Posterior vena cava (tissue), 2 donors: ENCODE data around the gene MED23. TPM values are rescaled to one million over a fixed set of nuclear protein-coding genes. Genes with fewer than 3 reads are reported as not detected.

ENCODE experiments used
- DNase-seq: peaks from one replicate; pipeline ENCODE4 v3.0.0-alpha.2; 2020; ENCODE audit warnings: low spot score
- intact Hi-C, 2 donors: fragments of 100-400 bp; cut with DNase I; formaldehyde crosslinking; loops; one replicate each; pipeline versions ENCODE4 v1.14.1 to v1.14.2; 2022 to 2023
- total RNA-seq, 2 donors: library from RNA; stranded (reverse); fragmentation: NEBNext Ultra II Directional; extraction: Animal tissue kit (Norgen Biotek cat#: 25700); gene quantifications; one replicate each; pipeline ENCODE4 v1.2.1, GENCODE V29; 2021
- donor health status: DM: yes; HTN: yes; CAD: no.
- donor health status: DM: yes; HTN: yes; CAD: no.

The MED23 gene
- total RNA-seq, 2 donors from 2014 or later, result 19.0 to 22.2 TPM

- intact Hi-C loops, result no loop called here
- no peak for DNase-seq
Observed at GRCh38 chr6:131643855-131644460, 15.9 kb upstream of the MED23 start.

GRCh38 chr6:131642987-131643611 is 15.1 kb upstream of the MED23 start:
- no peak for DNase-seq
- intact Hi-C loops, result no loop called here

GRCh38 chr6:131642565-131642964 is 14.5 kb upstream of the MED23 start:
- intact Hi-C loops, result no loop called here
- DNase-seq, result no peak

- DNase-seq, result no peak
- intact Hi-C loops, result no loop called here
Observed at GRCh38 chr6:131641554-131641953, 13.5 kb upstream of the MED23 start.

- DNase-seq, result no peak
- intact Hi-C loops, result no loop called here
Observed at GRCh38 chr6:131640576-131640975, 12.5 kb upstream of the MED23 start.

GRCh38 chr6:131640100-131640499 is 12.1 kb upstream of the MED23 start:
- intact Hi-C loops, result no loop called here
- DNase-seq, result no peak

- intact Hi-C loops, result no loop called here
- DNase-seq, result no peak
Observed at GRCh38 chr6:131638013-131638412, 10.0 kb upstream of the MED23 start.

GRCh38 chr6:131636880-131637792 is 9.1 kb upstream of the MED23 start, which contains the start of gene ENPP3:
ENPP3 (plus strand) TSS chr6:131637302; CDS start chr6:131637385, 83 bp downstream.
- no peak for DNase-seq
- intact Hi-C loops, result no loop called here

- intact Hi-C loops, result no loop called here
- no peak for DNase-seq
Observed at GRCh38 chr6:131635384-131636340, 7.6 kb upstream of the MED23 start.

GRCh38 chr6:131631625-131632289 is 3.7 kb upstream of the MED23 start:
- intact Hi-C loops, result no loop called here
- DNase-seq, result no peak

GRCh38 chr6:131629651-131630050 is 1.6 kb upstream of the MED23 start:
- no peak for DNase-seq
- intact Hi-C loops, result no loop called here

- DNase-seq, result no peak
- intact Hi-C loops, result no loop called here
Observed at GRCh38 chr6:131628726-131629125, 684 bp upstream of the MED23 start.

GRCh38 chr6:131615275-131615674 is 12.8 kb downstream of the MED23 start:
- intact Hi-C loops, result no loop called here
- no peak for DNase-seq

GRCh38 chr6:131613296-131613925 is 14.6 kb downstream of the MED23 start:
- intact Hi-C loops, result no loop called here
- no peak for DNase-seq

GRCh38 chr6:131602781-131603312 is 25.2 kb downstream of the MED23 start:
- no peak for DNase-seq
- intact Hi-C loops, result no loop called here

GRCh38 chr6:131600716-131601115 is 27.3 kb downstream of the MED23 start:
- intact Hi-C loops, result no loop called here

GRCh38 chr6:131597446-131597845 is 30.6 kb downstream of the MED23 start:
- intact Hi-C loops, result no loop called here
- DNase-seq, result no peak

More at GRCh38 chr6:131600716-131601115, 27.3 kb downstream of the MED23 start:
- DNase-seq, result no peak

- no peak for DNase-seq
- intact Hi-C loops, result no loop called here
Observed at GRCh38 chr6:131594074-131594473, 34.0 kb downstream of the MED23 start.
